HepG2 (cell line): ENCODE measurements around the gene OMA1. TPM values are rescaled to one million over a fixed set of nuclear protein-coding genes. Genes with fewer than 3 reads are reported as not detected.

ENCODE experiments used
- ATAC-seq: fragments of 200-7000 bp; cut with Tn5 transposase; 3 replicates; pipeline ENCODE4 v1.9.1; 2020; ENCODE audit warnings: mild to moderate bottlenecking, moderate library complexity
- BruUV-seq: library from RNA; stranded (reverse); fragments of 400-500 nt; replicated peaks from 2 replicates; lab custom pipeline; 2021; lab: Mats Ljungman, UMichigan
- CTCF ChIA-PET: fragments of 300-600 bp; formaldehyde crosslinking; extraction: SDS; loops from one replicate; lab custom pipeline; 2021; ENCODE audit warnings: low total read pairs, inconsistent platforms, low intra/inter-chr PET ratio; lab: Yijun Ruan, JAX
- POLR2A ChIA-PET: fragments of 350-600 bp; sonication (Branson Sonifier 250); formaldehyde crosslinking; loops from one replicate; lab custom pipeline; 2020; ENCODE audit warnings: antibody characterized with exemption, inconsistent platforms; lab: Yijun Ruan, JAX
- DNase-seq: peaks from one replicate; pipeline ENCODE4 v3.0.0-alpha.2; 2015; ENCODE audit warnings: low spot score
- FAIRE-seq: peaks from 3 replicates; lab custom pipeline; 2011; peaks lifted over from hg19 to GRCh38; lab: Jason Lieb, UNC
- H2AFZ ChIP-seq: one replicate; pipeline ENCODE4 v1.6.1; 2011; ENCODE audit warnings: low read length, inconsistent platforms
- H3K27ac ChIP-seq: fragments of 300-600 bp; 3 replicates; pipeline ENCODE4 v1.8.0; 2011; ENCODE audit warnings: mixed run types, mild to moderate bottlenecking, mixed read lengths, low read length, inconsistent platforms; ENCODE audit not compliant: insufficient read depth; ENCODE audit errors: extremely low read length
- H3K27me3 ChIP-seq, 2 experiments: fragments of 200-600 bp in 1 of 2; 2 replicates in 1 of 2; 3 replicates in 1 of 2; pipeline versions ENCODE4 v1.6.0 to v1.8.0; 2011; ENCODE audit warnings: low read length in 2 of 2, mild to moderate bottlenecking in 2 of 2, moderate library complexity in 2 of 2, inconsistent platforms in 1 of 2; ENCODE audit not compliant: insufficient read depth in 2 of 2, control insufficient read depth in 1 of 2
- H3K36me3 ChIP-seq, 2 experiments: fragments of 200-600 bp in 1 of 2; replicated peaks in 1 of 2; 2 replicates in 1 of 2; 3 replicates in 1 of 2; pipeline versions ENCODE4 v1.5.1 to v1.8.0; 2011; ENCODE audit warnings: low read length in 2 of 2, inconsistent platforms in 1 of 2; ENCODE audit not compliant: insufficient read depth in 2 of 2, control insufficient read depth in 1 of 2
- H3K4me1 ChIP-seq: 2 replicates; pipeline ENCODE4 v1.5.1; 2012; ENCODE audit warnings: low read length, inconsistent platforms; ENCODE audit not compliant: insufficient read depth
- H3K4me2 ChIP-seq: 2 replicates; pipeline ENCODE4 v1.6.0; 2011; ENCODE audit warnings: low read depth, low read length, inconsistent platforms
- H3K4me3 ChIP-seq, 3 experiments: fragments of 200-600 bp in 1 of 3; sonication (generic), shearing (Covaris generic) in 1 of 3; replicated peaks in 1 of 3; 2 replicates each; pipeline ENCODE4 v1.5.1; 2011 to 2016; ENCODE audit warnings: low read length in 3 of 3, inconsistent platforms in 2 of 3, low read depth in 2 of 3, mild to moderate bottlenecking in 2 of 3, control low read depth in 1 of 3, mixed read lengths in 1 of 3; ENCODE audit not compliant: insufficient read depth in 1 of 3
- H3K79me2 ChIP-seq: one replicate; pipeline ENCODE4 v1.6.1; 2011; ENCODE audit warnings: low read length, inconsistent platforms; ENCODE audit not compliant: insufficient read depth
- H3K9ac ChIP-seq: 2 replicates; pipeline ENCODE4 v1.6.0; 2011; ENCODE audit warnings: mild to moderate bottlenecking, low read depth, low read length, inconsistent platforms; ENCODE audit not compliant: insufficient read depth
- H3K9me3 ChIP-seq: 2 replicates; pipeline ENCODE4 v1.5.1; 2012; ENCODE audit warnings: mild to moderate bottlenecking, low read length
- H4K20me1 ChIP-seq: 2 replicates; pipeline ENCODE4 v1.6.0; 2011; ENCODE audit warnings: inconsistent platforms, mild to moderate bottlenecking, low read length, moderate library complexity; ENCODE audit not compliant: insufficient read depth
- ATAD3A ChIP-seq: sonication (generic); formaldehyde crosslinking; IDR thresholded peaks from 2 replicates; pipeline ENCODE4 v1.4.0; 2020; ENCODE audit warnings: missing genetic modification reagents
- CHD4 ChIP-seq: fragments of 200-600 bp; sonication (generic); IDR thresholded peaks from 2 replicates; pipeline ENCODE4 v1.7.0; 2017; ENCODE audit warnings: mild to moderate bottlenecking, low read length, borderline replicate concordance
- HDAC6 ChIP-seq: fragments of 200-600 bp; sonication (generic); IDR thresholded peaks from 2 replicates; pipeline ENCODE4 v1.7.0; 2017; ENCODE audit warnings: mild to moderate bottlenecking, antibody characterized with exemption, low read length, low read depth
- KLF15 ChIP-seq: sonication (generic); formaldehyde crosslinking; IDR thresholded peaks from 2 replicates; pipeline ENCODE4 v1.8.1; 2023; ENCODE audit warnings: borderline replicate concordance, mild to moderate bottlenecking, inconsistent platforms, missing genetic modification reagents, mixed read lengths
- MAZ ChIP-seq, 2 experiments: sonication (generic) in 1 of 2; formaldehyde crosslinking in 1 of 2; IDR thresholded peaks; 2 replicates each; pipeline versions ENCODE4 v1.5.0 to v1.6.1; 2012 to 2020; ENCODE audit warnings: low read depth in 2 of 2, mild to moderate bottlenecking in 2 of 2, borderline replicate concordance in 1 of 2, improper control_type of control experiment in 1 of 2, low read length in 1 of 2, missing genetic modification reagents in 1 of 2, moderate library complexity in 1 of 2
- MBNL3 ChIP-seq: fragments of 250-450 bp; sonication (Bioruptor Pico); conservative IDR thresholded peaks from 2 replicates; pipeline ENCODE4 v1.8.0; 2022; ENCODE audit warnings: mild to moderate bottlenecking, inconsistent platforms
- RFX1 ChIP-seq: fragments of 450-650 bp; IDR thresholded peaks from 2 replicates; pipeline ENCODE4 v1.6.1; 2017
- SCMH1 ChIP-seq: sonication (generic); formaldehyde crosslinking; IDR thresholded peaks from 2 replicates; pipeline ENCODE4 v1.9.0; 2021; ENCODE audit warnings: missing genetic modification reagents, mild to moderate bottlenecking, borderline replicate concordance
- SOX13 ChIP-seq, 3 experiments: fragments of 450-650 bp in 1 of 3; sonication (generic) in 1 of 3; formaldehyde crosslinking in 1 of 3; IDR thresholded peaks in 2 of 3; conservative IDR thresholded peaks in 1 of 3; 2 replicates each; pipeline versions ENCODE4 v1.5.0 to v1.6.1; 2016 to 2020; ENCODE audit warnings: antibody characterized with exemption in 1 of 3, mild to moderate bottlenecking in 1 of 3, missing compliant biosample characterization in 1 of 3, missing genetic modification reagents in 1 of 3, moderate library complexity in 1 of 3
- ZNF136 ChIP-seq: sonication (generic); formaldehyde crosslinking; IDR thresholded peaks from 2 replicates; pipeline ENCODE4 v1.8.1; 2022; ENCODE audit warnings: low read depth, mild to moderate bottlenecking, moderate library complexity, missing genetic modification reagents
- ZNF276 ChIP-seq: sonication (generic); formaldehyde crosslinking; IDR thresholded peaks from 2 replicates; pipeline ENCODE4 v1.4.0; 2020; ENCODE audit warnings: mild to moderate bottlenecking, low read depth, missing genetic modification reagents
- ZNF337 ChIP-seq: sonication (generic); formaldehyde crosslinking; IDR thresholded peaks from 2 replicates; pipeline ENCODE4 v1.5.1; 2020; ENCODE audit warnings: missing genetic modification reagents, low read depth, mild to moderate bottlenecking, borderline replicate concordance
- ZNF629 ChIP-seq: sonication (generic); formaldehyde crosslinking; conservative IDR thresholded peaks from 2 replicates; pipeline ENCODE4 v1.5.0; 2020; ENCODE audit warnings: missing genetic modification reagents
- WGBS: methylation state at CpG from one replicate; pipeline ENCODE4 v1.1.6; 2017; ENCODE audit warnings: low lambda C conversion rate; 5-methylcytosine and 5-hydroxymethylcytosine counted together
- in situ Hi-C: cut with HindIII; loops from 2 replicates; pipeline ENCODE4 v1.10.0; 2017; ENCODE audit warnings: low pct_unique_long_range_greater_than_20kb; ENCODE audit not compliant: extremely low pct_ligation_motif_present
- intact Hi-C: fragments of 100-400 bp; cut with micrococcal nuclease; formaldehyde crosslinking; loops from one replicate; pipeline ENCODE4 v1.10.0; 2022; ENCODE audit not compliant: unreplicated experiment
- polyA plus RNA-seq, 8 experiments: library from polyadenylated mRNA; depleted of rRNA in 3 of 8; stranded (reverse) in 7 of 8; unstranded in 1 of 8; fragments of >200 nt; fragmentation: Illumina TruSeq in 4 of 8; extraction: Trizol in 4 of 8; gene quantifications; 2 replicates each; pipeline versions ENCODE4 v1.2.1 to v1.2.3, GENCODE V29; 2011 to 2016; ENCODE audit warnings: low read depth in 4 of 8, missing spikeins in 1 of 8, mixed read lengths in 1 of 8; ENCODE audit not compliant: insufficient read depth in 1 of 8
- total RNA-seq, 5 experiments: library from RNA; depleted of rRNA; stranded (reverse); fragments of >200 nt; fragmentation: Illumina TruSeq; extraction: Trizol; gene quantifications; 2 replicates each; pipeline ENCODE4 v1.2.3, GENCODE V29; 2016; ENCODE audit warnings: low read depth in 1 of 5
- TF ChIP-seq, protein P1 (sequence below): sonication (generic); formaldehyde crosslinking; IDR thresholded peaks from 2 replicates; pipeline ENCODE4 v1.5.0; 2020; ENCODE audit warnings: mild to moderate bottlenecking, missing genetic modification reagents

OMA1 gene
- total and polyA plus RNA-seq, 2 of the 13 experiments (the other 11 are each of a cell fraction or from before 2014, with no cell fraction given): 7.0 to 26.9 TPM

DNA sequence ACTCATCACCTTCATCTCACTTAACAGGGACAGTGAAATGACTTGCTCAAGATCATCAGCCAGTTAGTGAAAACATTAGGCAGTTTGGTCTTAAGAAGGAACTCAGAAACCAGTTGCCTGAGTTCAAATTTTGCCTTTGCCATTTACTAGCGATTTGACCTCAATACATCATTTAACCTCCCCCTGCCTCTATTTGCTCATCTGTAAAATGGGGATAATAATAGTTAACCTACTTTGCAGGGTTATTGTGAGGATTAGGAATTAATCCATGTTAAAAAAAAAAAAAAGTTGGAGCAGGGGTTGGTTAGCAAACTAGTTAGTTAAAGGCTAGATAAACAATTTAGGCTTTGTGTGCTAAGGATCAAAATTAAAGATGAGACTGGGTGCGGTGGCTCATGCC is 41.1 kb upstream of the OMA1 start:
- no TSS peak for BruUV-seq
- no peak for FAIRE-seq
- POLR2A ChIA-PET: no interaction called here

DNA sequence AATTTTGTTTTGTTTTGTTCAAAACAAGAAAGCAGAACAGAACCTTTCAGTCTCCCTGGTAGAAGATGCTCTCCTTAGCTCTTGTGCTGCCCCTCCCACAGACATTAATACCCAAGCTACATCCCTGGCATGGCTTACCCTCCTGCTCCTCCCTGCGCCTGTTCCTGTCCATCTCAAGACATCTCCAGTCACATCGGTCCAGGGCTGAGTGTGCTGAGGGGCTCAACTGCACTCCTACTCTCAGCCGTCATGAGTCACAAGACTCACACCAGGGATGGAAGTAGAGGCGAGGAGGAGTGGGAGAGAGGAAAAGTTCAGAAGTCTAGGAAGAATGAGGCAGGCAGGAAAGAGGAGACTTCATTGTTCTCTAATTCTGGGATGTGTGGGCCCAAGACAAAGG is 39.7 kb upstream of the OMA1 start:
- no peaks in the 10 kb centered on the region for H4K20me1 ChIP-seq
- no peak overlapping the region for H2AFZ ChIP-seq
- no peaks in the 10 kb centered on the region for H3K36me3 ChIP-seq
- no peak for FAIRE-seq
- no peak for ATAC-seq
- no peaks in the 10 kb centered on the region for H3K27me3 ChIP-seq
- H3K4me2 ChIP-seq: no peak overlapping the region
- ChIA-PET POLR2A (no interaction called here), CTCF (no interaction called here)
- H3K4me1 ChIP-seq: peaks cover 16% of the 10 kb centered on the region
- no peak overlapping the region for H3K9ac ChIP-seq
- no peak for TF ChIP-seq MBNL3
- no peak for TF ChIP-seq HDAC6
- no peak for TF ChIP-seq ZNF136 (CRISPR knock-in tag)
- no peak for TF ChIP-seq ZNF276 (CRISPR knock-in tag)
- no peak for TF ChIP-seq KLF15 (CRISPR knock-in tag)
- TF ChIP-seq ATAD3A: no peak
- TF ChIP-seq SCMH1 (CRISPR knock-in tag): no peak
- TF ChIP-seq MAZ (IDR thresholded peaks at IDR 0.05; ENCODE audit: borderline replicate concordance, low read depth, low read length): no peak
- no peak for TF ChIP-seq MAZ (CRISPR knock-in tag; IDR thresholded peaks at IDR 0.05; ENCODE audit: low read depth)
- TF ChIP-seq, protein P1, sequence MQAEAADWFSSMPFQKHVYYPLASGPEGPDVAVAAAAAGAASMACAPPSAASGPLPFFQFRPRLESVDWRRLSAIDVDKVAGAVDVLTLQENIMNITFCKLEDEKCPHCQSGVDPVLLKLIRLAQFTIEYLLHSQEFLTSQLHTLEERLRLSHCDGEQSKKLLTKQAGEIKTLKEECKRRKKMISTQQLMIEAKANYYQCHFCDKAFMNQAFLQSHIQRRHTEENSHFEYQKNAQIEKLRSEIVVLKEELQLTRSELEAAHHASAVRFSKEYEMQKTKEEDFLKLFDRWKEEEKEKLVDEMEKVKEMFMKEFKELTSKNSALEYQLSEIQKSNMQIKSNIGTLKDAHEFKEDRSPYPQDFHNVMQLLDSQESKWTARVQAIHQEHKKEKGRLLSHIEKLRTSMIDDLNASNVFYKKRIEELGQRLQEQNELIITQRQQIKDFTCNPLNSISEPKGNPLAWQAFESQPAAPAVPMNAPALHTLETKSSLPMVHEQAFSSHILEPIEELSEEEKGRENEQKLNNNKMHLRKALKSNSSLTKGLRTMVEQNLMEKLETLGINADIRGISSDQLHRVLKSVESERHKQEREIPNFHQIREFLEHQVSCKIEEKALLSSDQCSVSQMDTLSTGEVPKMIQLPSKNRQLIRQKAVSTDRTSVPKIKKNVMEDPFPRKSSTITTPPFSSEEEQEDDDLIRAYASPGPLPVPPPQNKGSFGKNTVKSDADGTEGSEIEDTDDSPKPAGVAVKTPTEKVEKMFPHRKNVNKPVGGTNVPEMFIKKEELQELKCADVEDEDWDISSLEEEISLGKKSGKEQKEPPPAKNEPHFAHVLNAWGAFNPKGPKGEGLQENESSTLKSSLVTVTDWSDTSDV (CRISPR knock-in tag): no peak
- TF ChIP-seq RFX1: no peak
- no peak for TF ChIP-seq CHD4
- WGBS: 25% methylated on average over 4 of the region's 4 CpGs
- no peak overlapping the region for H3K27ac ChIP-seq
- DNase-seq: no peak
- no peak overlapping the region for H3K4me3 ChIP-seq
- intact Hi-C loops: no loop called here
- no peaks in the 10 kb centered on the region for H3K79me2 ChIP-seq
- H3K9me3 ChIP-seq: no peaks in the 10 kb centered on the region
- no TSS peak for BruUV-seq
- in situ Hi-C loops: no loop called here

More for the DNA sequence above, 41.1 kb upstream of the OMA1 start:
- H3K9me3 ChIP-seq: no peaks in the 10 kb centered on the region
- no peak overlapping the region for H2AFZ ChIP-seq
- no peaks in the 10 kb centered on the region for H3K36me3 ChIP-seq
- H3K27ac ChIP-seq: no peak overlapping the region
- DNase-seq (no peak), ATAC-seq (no peak)
- no peaks in the 10 kb centered on the region for H3K79me2 ChIP-seq
- WGBS: 43% methylated on average over 2 of the region's 2 CpGs
- CTCF ChIA-PET: no interaction called here
- H3K4me2 ChIP-seq: no peak overlapping the region
- H3K27me3 ChIP-seq: no peaks in the 10 kb centered on the region; a peak in 1 of 5 replicates
- H3K4me1 ChIP-seq: peaks cover 16% of the 10 kb centered on the region
- no peak overlapping the region for H3K9ac ChIP-seq
- H3K4me3 ChIP-seq: no peak overlapping the region
- TF ChIP-seq SOX13 (IDR thresholded peaks at IDR 0.05): no peak
- TF ChIP-seq SOX13 (CRISPR knock-in tag; conservative IDR thresholded peaks at IDR 0.05 in 1 of 2, IDR thresholded peaks at IDR 0.05 in 1 of 2): no peak
- peak; percentile 21; the same call in 1 of the 2 replicates for TF ChIP-seq ZNF629 (CRISPR knock-in tag)
- no peak for TF ChIP-seq ZNF337 (CRISPR knock-in tag)
- intact Hi-C loops (no loop called here), in situ Hi-C loops (no loop called here)
- H4K20me1 ChIP-seq: no peaks in the 10 kb centered on the region
